Liver (tissue), 3 donors: Measurements from ENCODE around the gene SUPT6H.

Source experiments
- ATF3 ChIP-seq: IDR thresholded peaks from 2 replicates; pipeline ENCODE4 v1.6.1; 2016; ENCODE audit warnings: antibody characterized with exemption
- CTCF ChIP-seq: fragments of 150-350 bp; IDR thresholded peaks from 2 replicates; pipeline ENCODE4 v1.5.1; 2017; ENCODE audit warnings: improper control_type of control experiment, low read depth, low read length; ENCODE audit not compliant: missing input control
- EGR1 ChIP-seq, 2 donors: IDR thresholded peaks; 2 replicates each; pipeline ENCODE4 v1.6.1; 2016 to 2018; ENCODE audit warnings: antibody characterized with exemption in 2 of 2, low read depth in 2 of 2
- FOXA2 ChIP-seq: IDR thresholded peaks from 2 replicates; pipeline ENCODE4 v1.6.1; 2016; ENCODE audit warnings: antibody characterized with exemption
- JUND ChIP-seq, 2 donors: IDR thresholded peaks; 2 replicates each; pipeline ENCODE4 v1.6.1; 2016; ENCODE audit warnings: antibody characterized with exemption in 2 of 2
- RAD21 ChIP-seq, 2 donors: IDR thresholded peaks; 2 replicates each; pipeline ENCODE4 v1.6.1; 2016; ENCODE audit warnings: antibody characterized with exemption in 2 of 2, mild to moderate bottlenecking in 2 of 2
- SP1 ChIP-seq: IDR thresholded peaks from 2 replicates; pipeline ENCODE4 v1.6.1; 2018; ENCODE audit warnings: antibody characterized with exemption, mild to moderate bottlenecking
- TAF1 ChIP-seq: conservative IDR thresholded peaks from 2 replicates; pipeline ENCODE4 v1.6.1; 2016; ENCODE audit warnings: antibody characterized with exemption, mild to moderate bottlenecking
- YY1 ChIP-seq: IDR thresholded peaks from 2 replicates; pipeline ENCODE4 v1.6.1; 2016; ENCODE audit warnings: antibody characterized with exemption, mild to moderate bottlenecking
- TF ChIP-seq, protein P1 (sequence below): IDR thresholded peaks from 2 replicates; pipeline ENCODE4 v1.6.1; 2016; ENCODE audit warnings: antibody characterized with exemption
- TF ChIP-seq, protein P2 (sequence below): IDR thresholded peaks from 2 replicates; pipeline ENCODE4 v1.6.1; 2016; ENCODE audit warnings: antibody characterized with exemption
- TF ChIP-seq, protein P3 (sequence below): IDR thresholded peaks from 2 replicates; pipeline ENCODE4 v1.6.1; 2016; ENCODE audit warnings: antibody characterized with exemption, mild to moderate bottlenecking
- donor health status: healthy.
- donor health status: healthy.

GRCh38 chr17:28746611-28747050 lies 84.6 kb downstream of the SUPT6H start:
- TF ChIP-seq ATF3 (no peak), CTCF (no peak), TAF1 (no peak), RAD21 (IDR thresholded peaks at IDR 0.05) (no peak), YY1 (no peak), SP1 (no peak), JUND (IDR thresholded peaks at IDR 0.05) (no peak), FOXA2 (no peak), EGR1 (IDR thresholded peaks at IDR 0.05; ENCODE audit: low read depth in 2 of 2) (no peak)
- TF ChIP-seq, protein P1, sequence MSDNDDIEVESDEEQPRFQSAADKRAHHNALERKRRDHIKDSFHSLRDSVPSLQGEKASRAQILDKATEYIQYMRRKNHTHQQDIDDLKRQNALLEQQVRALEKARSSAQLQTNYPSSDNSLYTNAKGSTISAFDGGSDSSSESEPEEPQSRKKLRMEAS = no peak
- TF ChIP-seq, protein P2, sequence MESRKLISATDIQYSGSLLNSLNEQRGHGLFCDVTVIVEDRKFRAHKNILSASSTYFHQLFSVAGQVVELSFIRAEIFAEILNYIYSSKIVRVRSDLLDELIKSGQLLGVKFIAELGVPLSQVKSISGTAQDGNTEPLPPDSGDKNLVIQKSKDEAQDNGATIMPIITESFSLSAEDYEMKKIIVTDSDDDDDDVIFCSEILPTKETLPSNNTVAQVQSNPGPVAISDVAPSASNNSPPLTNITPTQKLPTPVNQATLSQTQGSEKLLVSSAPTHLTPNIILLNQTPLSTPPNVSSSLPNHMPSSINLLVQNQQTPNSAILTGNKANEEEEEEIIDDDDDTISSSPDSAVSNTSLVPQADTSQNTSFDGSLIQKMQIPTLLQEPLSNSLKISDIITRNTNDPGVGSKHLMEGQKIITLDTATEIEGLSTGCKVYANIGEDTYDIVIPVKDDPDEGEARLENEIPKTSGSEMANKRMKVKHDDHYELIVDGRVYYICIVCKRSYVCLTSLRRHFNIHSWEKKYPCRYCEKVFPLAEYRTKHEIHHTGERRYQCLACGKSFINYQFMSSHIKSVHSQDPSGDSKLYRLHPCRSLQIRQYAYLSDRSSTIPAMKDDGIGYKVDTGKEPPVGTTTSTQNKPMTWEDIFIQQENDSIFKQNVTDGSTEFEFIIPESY = no peak
- TF ChIP-seq, protein P3, sequence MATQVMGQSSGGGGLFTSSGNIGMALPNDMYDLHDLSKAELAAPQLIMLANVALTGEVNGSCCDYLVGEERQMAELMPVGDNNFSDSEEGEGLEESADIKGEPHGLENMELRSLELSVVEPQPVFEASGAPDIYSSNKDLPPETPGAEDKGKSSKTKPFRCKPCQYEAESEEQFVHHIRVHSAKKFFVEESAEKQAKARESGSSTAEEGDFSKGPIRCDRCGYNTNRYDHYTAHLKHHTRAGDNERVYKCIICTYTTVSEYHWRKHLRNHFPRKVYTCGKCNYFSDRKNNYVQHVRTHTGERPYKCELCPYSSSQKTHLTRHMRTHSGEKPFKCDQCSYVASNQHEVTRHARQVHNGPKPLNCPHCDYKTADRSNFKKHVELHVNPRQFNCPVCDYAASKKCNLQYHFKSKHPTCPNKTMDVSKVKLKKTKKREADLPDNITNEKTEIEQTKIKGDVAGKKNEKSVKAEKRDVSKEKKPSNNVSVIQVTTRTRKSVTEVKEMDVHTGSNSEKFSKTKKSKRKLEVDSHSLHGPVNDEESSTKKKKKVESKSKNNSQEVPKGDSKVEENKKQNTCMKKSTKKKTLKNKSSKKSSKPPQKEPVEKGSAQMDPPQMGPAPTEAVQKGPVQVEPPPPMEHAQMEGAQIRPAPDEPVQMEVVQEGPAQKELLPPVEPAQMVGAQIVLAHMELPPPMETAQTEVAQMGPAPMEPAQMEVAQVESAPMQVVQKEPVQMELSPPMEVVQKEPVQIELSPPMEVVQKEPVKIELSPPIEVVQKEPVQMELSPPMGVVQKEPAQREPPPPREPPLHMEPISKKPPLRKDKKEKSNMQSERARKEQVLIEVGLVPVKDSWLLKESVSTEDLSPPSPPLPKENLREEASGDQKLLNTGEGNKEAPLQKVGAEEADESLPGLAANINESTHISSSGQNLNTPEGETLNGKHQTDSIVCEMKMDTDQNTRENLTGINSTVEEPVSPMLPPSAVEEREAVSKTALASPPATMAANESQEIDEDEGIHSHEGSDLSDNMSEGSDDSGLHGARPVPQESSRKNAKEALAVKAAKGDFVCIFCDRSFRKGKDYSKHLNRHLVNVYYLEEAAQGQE = no peak
